ENCODE results near the gene NR1D1.

Gene NR1D1

DNA sequence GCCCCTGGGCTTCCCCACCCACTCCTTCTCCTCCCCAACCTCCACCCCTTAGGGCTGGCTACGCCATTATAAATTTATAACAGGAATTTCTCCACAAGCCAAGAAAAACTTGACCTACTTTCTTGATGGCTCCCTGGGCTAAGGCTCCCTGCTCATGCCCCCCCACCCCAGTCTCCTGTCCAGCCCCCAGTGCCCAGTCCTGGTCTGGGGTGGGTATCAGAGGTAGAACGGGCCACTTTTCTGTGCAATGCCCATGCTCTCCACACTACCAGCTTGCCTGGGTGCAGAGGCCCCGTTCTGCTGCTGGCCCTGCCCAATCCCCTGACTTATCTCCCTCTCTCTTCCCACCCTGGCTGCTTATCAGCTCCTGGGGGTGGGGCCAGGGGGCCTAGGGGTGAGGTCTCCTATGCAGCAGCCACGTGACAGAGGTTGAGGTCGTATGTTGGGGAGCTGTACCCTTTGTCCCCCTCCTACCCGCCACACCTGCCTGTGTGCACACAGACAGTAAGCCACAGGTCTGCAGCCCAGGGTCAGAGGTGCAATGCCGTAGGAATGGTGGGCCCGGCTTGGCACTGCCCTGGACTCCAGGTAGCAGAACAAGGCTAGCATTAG is 27.5 kb downstream of the NR1D1 start:
- TF ChIP-seq, protein P1, sequence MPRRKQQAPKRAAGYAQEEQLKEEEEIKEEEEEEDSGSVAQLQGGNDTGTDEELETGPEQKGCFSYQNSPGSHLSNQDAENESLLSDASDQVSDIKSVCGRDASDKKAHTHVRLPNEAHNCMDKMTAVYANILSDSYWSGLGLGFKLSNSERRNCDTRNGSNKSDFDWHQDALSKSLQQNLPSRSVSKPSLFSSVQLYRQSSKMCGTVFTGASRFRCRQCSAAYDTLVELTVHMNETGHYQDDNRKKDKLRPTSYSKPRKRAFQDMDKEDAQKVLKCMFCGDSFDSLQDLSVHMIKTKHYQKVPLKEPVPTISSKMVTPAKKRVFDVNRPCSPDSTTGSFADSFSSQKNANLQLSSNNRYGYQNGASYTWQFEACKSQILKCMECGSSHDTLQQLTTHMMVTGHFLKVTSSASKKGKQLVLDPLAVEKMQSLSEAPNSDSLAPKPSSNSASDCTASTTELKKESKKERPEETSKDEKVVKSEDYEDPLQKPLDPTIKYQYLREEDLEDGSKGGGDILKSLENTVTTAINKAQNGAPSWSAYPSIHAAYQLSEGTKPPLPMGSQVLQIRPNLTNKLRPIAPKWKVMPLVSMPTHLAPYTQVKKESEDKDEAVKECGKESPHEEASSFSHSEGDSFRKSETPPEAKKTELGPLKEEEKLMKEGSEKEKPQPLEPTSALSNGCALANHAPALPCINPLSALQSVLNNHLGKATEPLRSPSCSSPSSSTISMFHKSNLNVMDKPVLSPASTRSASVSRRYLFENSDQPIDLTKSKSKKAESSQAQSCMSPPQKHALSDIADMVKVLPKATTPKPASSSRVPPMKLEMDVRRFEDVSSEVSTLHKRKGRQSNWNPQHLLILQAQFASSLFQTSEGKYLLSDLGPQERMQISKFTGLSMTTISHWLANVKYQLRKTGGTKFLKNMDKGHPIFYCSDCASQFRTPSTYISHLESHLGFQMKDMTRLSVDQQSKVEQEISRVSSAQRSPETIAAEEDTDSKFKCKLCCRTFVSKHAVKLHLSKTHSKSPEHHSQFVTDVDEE (CRISPR knock-in tag; IDR thresholded peaks at IDR 0.05) = no peak
- no peak for TF ChIP-seq ISL1 (CRISPR knock-in tag; IDR thresholded peaks at IDR 0.05)
- no peak for TF ChIP-seq ARNTL (CRISPR knock-in tag; IDR thresholded peaks at IDR 0.05; ENCODE audit: borderline replicate concordance, low read depth)
- no peak for TF ChIP-seq TOX (CRISPR knock-in tag; IDR thresholded peaks at IDR 0.05; ENCODE audit: borderline replicate concordance)
- no peak for TF ChIP-seq OSR1 (CRISPR knock-in tag; IDR thresholded peaks at IDR 0.05)
- no peak for TF ChIP-seq ZFP3 (CRISPR knock-in tag; IDR thresholded peaks at IDR 0.05)
- TF ChIP-seq, protein P2, sequence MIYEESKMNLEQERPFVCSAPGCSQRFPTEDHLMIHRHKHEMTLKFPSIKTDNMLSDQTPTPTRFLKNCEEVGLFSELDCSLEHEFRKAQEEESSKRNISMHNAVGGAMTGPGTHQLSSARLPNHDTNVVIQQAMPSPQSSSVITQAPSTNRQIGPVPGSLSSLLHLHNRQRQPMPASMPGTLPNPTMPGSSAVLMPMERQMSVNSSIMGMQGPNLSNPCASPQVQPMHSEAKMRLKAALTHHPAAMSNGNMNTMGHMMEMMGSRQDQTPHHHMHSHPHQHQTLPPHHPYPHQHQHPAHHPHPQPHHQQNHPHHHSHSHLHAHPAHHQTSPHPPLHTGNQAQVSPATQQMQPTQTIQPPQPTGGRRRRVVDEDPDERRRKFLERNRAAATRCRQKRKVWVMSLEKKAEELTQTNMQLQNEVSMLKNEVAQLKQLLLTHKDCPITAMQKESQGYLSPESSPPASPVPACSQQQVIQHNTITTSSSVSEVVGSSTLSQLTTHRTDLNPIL (CRISPR knock-in tag; IDR thresholded peaks at IDR 0.05; ENCODE audit: low read depth) = no peak
- no peak for TF ChIP-seq ZNF70 (CRISPR knock-in tag; IDR thresholded peaks at IDR 0.05)
- TF ChIP-seq, protein P3, sequence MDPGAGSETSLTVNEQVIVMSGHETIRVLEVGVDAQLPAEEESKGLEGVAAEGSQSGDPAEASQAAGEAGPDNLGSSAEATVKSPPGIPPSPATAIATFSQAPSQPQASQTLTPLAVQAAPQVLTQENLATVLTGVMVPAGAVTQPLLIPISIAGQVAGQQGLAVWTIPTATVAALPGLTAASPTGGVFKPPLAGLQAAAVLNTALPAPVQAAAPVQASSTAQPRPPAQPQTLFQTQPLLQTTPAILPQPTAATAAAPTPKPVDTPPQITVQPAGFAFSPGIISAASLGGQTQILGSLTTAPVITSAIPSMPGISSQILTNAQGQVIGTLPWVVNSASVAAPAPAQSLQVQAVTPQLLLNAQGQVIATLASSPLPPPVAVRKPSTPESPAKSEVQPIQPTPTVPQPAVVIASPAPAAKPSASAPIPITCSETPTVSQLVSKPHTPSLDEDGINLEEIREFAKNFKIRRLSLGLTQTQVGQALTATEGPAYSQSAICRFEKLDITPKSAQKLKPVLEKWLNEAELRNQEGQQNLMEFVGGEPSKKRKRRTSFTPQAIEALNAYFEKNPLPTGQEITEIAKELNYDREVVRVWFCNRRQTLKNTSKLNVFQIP (CRISPR knock-in tag; IDR thresholded peaks at IDR 0.05; ENCODE audit: borderline replicate concordance, low read depth) = no peak
- TF ChIP-seq ZC3H10 (CRISPR knock-in tag; IDR thresholded peaks at IDR 0.05) = no peak
- TF ChIP-seq ESRRG (CRISPR knock-in tag; IDR thresholded peaks at IDR 0.05) = no peak
- TF ChIP-seq, protein P4, sequence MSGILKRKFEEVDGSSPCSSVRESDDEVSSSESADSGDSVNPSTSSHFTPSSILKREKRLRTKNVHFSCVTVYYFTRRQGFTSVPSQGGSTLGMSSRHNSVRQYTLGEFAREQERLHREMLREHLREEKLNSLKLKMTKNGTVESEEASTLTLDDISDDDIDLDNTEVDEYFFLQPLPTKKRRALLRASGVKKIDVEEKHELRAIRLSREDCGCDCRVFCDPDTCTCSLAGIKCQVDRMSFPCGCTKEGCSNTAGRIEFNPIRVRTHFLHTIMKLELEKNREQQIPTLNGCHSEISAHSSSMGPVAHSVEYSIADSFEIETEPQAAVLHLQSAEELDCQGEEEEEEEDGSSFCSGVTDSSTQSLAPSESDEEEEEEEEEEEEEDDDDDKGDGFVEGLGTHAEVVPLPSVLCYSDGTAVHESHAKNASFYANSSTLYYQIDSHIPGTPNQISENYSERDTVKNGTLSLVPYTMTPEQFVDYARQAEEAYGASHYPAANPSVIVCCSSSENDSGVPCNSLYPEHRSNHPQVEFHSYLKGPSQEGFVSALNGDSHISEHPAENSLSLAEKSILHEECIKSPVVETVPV (CRISPR knock-in tag; IDR thresholded peaks at IDR 0.05) = no peak
- no peak for TF ChIP-seq GLIS3 (CRISPR knock-in tag; IDR thresholded peaks at IDR 0.05)
- no peak for TF ChIP-seq ZFP30 (CRISPR knock-in tag; IDR thresholded peaks at IDR 0.05)
- no peak for TF ChIP-seq BACH2 (CRISPR knock-in tag; IDR thresholded peaks at IDR 0.05; ENCODE audit: borderline replicate concordance)
- peak; percentile 10; the same call in 2 of the 3 replicates for ATAC-seq

DNA sequence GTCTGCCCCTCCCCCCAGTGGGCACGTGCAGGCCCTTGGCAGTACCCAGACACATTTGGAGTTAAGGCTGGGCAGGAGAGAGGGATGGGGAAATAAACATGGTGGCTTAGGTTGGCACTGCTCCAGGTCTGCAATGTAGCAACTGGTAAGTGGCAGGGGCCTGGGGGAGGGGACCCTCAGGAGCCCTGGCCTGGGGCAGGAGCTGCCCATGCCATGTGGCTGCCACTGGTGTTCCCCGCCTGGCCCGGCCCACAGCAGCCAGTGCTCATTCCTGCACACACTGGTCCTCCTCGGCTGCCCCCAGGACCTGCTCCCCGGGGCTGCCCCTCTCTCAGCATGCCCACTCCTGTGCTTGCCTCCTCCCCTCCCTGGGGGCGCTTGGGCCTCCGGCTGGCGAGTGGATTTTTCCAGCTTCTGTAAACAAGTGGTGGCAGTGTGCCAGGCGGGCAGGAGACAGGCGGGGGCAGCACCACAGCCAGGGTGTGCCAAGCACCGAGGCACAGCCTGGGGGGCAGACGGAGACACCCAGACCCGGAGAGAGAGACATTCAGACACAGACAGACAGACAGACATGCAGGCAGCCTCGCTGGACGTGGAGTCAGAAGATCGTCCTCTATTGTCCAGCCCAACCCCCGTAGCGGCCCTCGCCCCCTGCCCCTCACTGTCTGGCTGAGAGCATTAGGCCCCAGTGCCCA is 28.2 kb downstream of the NR1D1 start:
- TF ChIP-seq PPARA (CRISPR knock-in tag; IDR thresholded peaks at IDR 0.05; ENCODE audit: borderline replicate concordance) = no peak
- no peak for TF ChIP-seq ZC3H10 (CRISPR knock-in tag; IDR thresholded peaks at IDR 0.05)
- TF ChIP-seq RARB (CRISPR knock-in tag; IDR thresholded peaks at IDR 0.05) = no peak
- TF ChIP-seq ZNF8 (CRISPR knock-in tag; IDR thresholded peaks at IDR 0.05) = no peak
- TF ChIP-seq ZFP30 (CRISPR knock-in tag; IDR thresholded peaks at IDR 0.05) = no peak
- TF ChIP-seq ZNF70 (CRISPR knock-in tag; IDR thresholded peaks at IDR 0.05) = no peak
- TF ChIP-seq ISL1 (CRISPR knock-in tag; IDR thresholded peaks at IDR 0.05) = no peak
- TF ChIP-seq BACH2 (CRISPR knock-in tag; IDR thresholded peaks at IDR 0.05; ENCODE audit: borderline replicate concordance) = no peak
- TF ChIP-seq CSDC2 (CRISPR knock-in tag; IDR thresholded peaks at IDR 0.05) = no peak
- TF ChIP-seq ZFP3 (CRISPR knock-in tag; IDR thresholded peaks at IDR 0.05) = no peak
- no peak for TF ChIP-seq ESRRG (CRISPR knock-in tag; IDR thresholded peaks at IDR 0.05)
- TF ChIP-seq TOX (CRISPR knock-in tag; IDR thresholded peaks at IDR 0.05; ENCODE audit: borderline replicate concordance) = no peak
- TF ChIP-seq, protein P1 (CRISPR knock-in tag; IDR thresholded peaks at IDR 0.05) = no peak
- TF ChIP-seq, protein P3 (CRISPR knock-in tag; IDR thresholded peaks at IDR 0.05; ENCODE audit: borderline replicate concordance, low read depth) = no peak
- TF ChIP-seq, protein P4 (CRISPR knock-in tag; IDR thresholded peaks at IDR 0.05) = no peak
- TF ChIP-seq GLIS3 (CRISPR knock-in tag; IDR thresholded peaks at IDR 0.05) = no peak
- TF ChIP-seq ARNTL (CRISPR knock-in tag; IDR thresholded peaks at IDR 0.05; ENCODE audit: borderline replicate concordance, low read depth) = no peak
- TF ChIP-seq, protein P2 (CRISPR knock-in tag; IDR thresholded peaks at IDR 0.05; ENCODE audit: low read depth) = no peak
- ATAC-seq = peak; percentile 24
